ENCODE results near the gene RALGAPA2.

DNA sequence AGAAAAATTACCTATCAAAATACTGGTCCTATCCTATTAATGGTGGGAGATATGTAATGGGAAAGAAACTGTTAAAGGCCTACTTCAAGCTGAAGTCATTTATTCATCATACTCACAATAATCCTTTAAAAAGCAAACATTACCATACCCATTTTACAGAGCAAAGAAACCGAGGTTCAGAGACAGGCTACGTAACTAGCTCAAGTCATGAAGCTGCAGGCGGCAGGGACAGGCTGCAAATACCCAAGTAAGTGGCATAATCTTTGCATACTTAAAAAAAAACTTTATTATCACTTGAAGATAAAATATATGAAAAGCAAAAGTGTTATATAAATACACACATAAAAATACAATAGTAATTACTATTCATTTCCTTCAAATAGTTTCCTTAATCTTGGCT is 2.6 kb downstream of the RALGAPA2 start:
- TF ChIP-seq, protein P1, sequence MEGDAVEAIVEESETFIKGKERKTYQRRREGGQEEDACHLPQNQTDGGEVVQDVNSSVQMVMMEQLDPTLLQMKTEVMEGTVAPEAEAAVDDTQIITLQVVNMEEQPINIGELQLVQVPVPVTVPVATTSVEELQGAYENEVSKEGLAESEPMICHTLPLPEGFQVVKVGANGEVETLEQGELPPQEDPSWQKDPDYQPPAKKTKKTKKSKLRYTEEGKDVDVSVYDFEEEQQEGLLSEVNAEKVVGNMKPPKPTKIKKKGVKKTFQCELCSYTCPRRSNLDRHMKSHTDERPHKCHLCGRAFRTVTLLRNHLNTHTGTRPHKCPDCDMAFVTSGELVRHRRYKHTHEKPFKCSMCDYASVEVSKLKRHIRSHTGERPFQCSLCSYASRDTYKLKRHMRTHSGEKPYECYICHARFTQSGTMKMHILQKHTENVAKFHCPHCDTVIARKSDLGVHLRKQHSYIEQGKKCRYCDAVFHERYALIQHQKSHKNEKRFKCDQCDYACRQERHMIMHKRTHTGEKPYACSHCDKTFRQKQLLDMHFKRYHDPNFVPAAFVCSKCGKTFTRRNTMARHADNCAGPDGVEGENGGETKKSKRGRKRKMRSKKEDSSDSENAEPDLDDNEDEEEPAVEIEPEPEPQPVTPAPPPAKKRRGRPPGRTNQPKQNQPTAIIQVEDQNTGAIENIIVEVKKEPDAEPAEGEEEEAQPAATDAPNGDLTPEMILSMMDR (conservative IDR thresholded peaks at IDR 0.05; ENCODE audit: low read depth in 2 of 2): no peak
- TF ChIP-seq POLR2AphosphoS5 (IDR thresholded peaks at IDR 0.05; ENCODE audit: low read depth): no peak
- TF ChIP-seq EZH2 (IDR thresholded peaks at IDR 0.05; ENCODE audit: low read depth, unreplicated experiment): no peak
- TF ChIP-seq JUNB (IDR thresholded peaks at IDR 0.05; ENCODE audit: unreplicated experiment): no peak
- no peak for TF ChIP-seq EZH2phosphoT487 (IDR thresholded peaks at IDR 0.05; ENCODE audit: unreplicated experiment)
- no peak for TF ChIP-seq ZNF114 (CRISPR knock-in tag; IDR thresholded peaks at IDR 0.05)
- TF ChIP-seq, protein P2, sequence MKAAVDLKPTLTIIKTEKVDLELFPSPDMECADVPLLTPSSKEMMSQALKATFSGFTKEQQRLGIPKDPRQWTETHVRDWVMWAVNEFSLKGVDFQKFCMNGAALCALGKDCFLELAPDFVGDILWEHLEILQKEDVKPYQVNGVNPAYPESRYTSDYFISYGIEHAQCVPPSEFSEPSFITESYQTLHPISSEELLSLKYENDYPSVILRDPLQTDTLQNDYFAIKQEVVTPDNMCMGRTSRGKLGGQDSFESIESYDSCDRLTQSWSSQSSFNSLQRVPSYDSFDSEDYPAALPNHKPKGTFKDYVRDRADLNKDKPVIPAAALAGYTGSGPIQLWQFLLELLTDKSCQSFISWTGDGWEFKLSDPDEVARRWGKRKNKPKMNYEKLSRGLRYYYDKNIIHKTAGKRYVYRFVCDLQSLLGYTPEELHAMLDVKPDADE (IDR thresholded peaks at IDR 0.05): no peak
- TF ChIP-seq, protein P3, sequence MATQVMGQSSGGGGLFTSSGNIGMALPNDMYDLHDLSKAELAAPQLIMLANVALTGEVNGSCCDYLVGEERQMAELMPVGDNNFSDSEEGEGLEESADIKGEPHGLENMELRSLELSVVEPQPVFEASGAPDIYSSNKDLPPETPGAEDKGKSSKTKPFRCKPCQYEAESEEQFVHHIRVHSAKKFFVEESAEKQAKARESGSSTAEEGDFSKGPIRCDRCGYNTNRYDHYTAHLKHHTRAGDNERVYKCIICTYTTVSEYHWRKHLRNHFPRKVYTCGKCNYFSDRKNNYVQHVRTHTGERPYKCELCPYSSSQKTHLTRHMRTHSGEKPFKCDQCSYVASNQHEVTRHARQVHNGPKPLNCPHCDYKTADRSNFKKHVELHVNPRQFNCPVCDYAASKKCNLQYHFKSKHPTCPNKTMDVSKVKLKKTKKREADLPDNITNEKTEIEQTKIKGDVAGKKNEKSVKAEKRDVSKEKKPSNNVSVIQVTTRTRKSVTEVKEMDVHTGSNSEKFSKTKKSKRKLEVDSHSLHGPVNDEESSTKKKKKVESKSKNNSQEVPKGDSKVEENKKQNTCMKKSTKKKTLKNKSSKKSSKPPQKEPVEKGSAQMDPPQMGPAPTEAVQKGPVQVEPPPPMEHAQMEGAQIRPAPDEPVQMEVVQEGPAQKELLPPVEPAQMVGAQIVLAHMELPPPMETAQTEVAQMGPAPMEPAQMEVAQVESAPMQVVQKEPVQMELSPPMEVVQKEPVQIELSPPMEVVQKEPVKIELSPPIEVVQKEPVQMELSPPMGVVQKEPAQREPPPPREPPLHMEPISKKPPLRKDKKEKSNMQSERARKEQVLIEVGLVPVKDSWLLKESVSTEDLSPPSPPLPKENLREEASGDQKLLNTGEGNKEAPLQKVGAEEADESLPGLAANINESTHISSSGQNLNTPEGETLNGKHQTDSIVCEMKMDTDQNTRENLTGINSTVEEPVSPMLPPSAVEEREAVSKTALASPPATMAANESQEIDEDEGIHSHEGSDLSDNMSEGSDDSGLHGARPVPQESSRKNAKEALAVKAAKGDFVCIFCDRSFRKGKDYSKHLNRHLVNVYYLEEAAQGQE (IDR thresholded peaks at IDR 0.05; ENCODE audit: unreplicated experiment): no peak
